Natural killer cell (primary cell): Measurements from ENCODE around the gene PKP3. TPM values are rescaled to one million over a fixed set of nuclear protein-coding genes. Genes with fewer than 3 reads are reported as not detected.

Experiments used
- ATAC-seq, 3 donors: fragments of 150-1000 bp in 2 of 3; fragments of 200-7000 bp in 1 of 3; cut with Tn5 transposase; 1 replicate in 1 of 3; 2 replicates in 2 of 3; pipeline ENCODE4 v1.10.0; 2021; ENCODE audit warnings: mild to moderate bottlenecking in 2 of 3, moderate library complexity in 2 of 3
- DNase-seq, 2 donors: peaks; one replicate each; pipeline versions ENCODE4 v3.0.0 to v3.0.0-alpha.2; 2013 to 2021; ENCODE audit warnings: mixed read lengths in 1 of 2
- H3K27ac ChIP-seq: one replicate; pipeline ENCODE4 v1.5.1; 2013; ENCODE audit warnings: mild to moderate bottlenecking, low read length
- H3K27me3 ChIP-seq: one replicate; pipeline ENCODE4 v1.6.1; 2013; ENCODE audit warnings: low read length; ENCODE audit not compliant: control insufficient read depth, insufficient read depth
- H3K36me3 ChIP-seq: one replicate; pipeline ENCODE4 v1.6.1; 2013; ENCODE audit warnings: low read length; ENCODE audit not compliant: control insufficient read depth, insufficient read depth
- H3K4me1 ChIP-seq: one replicate; pipeline ENCODE4 v1.6.1; 2013; ENCODE audit warnings: low read length; ENCODE audit not compliant: control insufficient read depth, insufficient read depth
- H3K4me3 ChIP-seq: one replicate; pipeline ENCODE4 v1.5.1; 2013; ENCODE audit warnings: low read length
- H3K9me3 ChIP-seq: one replicate; pipeline ENCODE4 v1.6.1; 2013; ENCODE audit warnings: low read length; ENCODE audit not compliant: control insufficient read depth, insufficient read depth
- H3K27ac Mint-ChIP-seq, 2 donors: one replicate each; pipeline ENCODE4 v1.8.0; 2022; ENCODE audit warnings: mild to moderate bottlenecking in 2 of 2, mixed read lengths in 2 of 2, moderate library complexity in 1 of 2
- H3K27me3 Mint-ChIP-seq, 2 donors: one replicate each; pipeline ENCODE4 v1.8.0; 2022; ENCODE audit warnings: low read depth in 2 of 2, mixed read lengths in 2 of 2
- H3K36me3 Mint-ChIP-seq: one replicate; pipeline ENCODE4 v1.8.0; 2022; ENCODE audit warnings: mixed read lengths
- H3K4me1 Mint-ChIP-seq, 2 donors: one replicate each; pipeline ENCODE4 v1.8.0; 2022; ENCODE audit warnings: mixed read lengths in 2 of 2
- H3K4me3 Mint-ChIP-seq: one replicate; pipeline ENCODE4 v1.8.0; 2022; ENCODE audit warnings: mild to moderate bottlenecking, moderate library complexity, mixed read lengths
- H3K9me3 Mint-ChIP-seq, 2 donors: one replicate each; pipeline ENCODE4 v1.8.0; 2022; ENCODE audit warnings: mixed read lengths in 2 of 2
- WGBS: methylation state at CpG from one replicate; pipeline ENCODE4 v1.1.7; 2013; ENCODE audit warnings: missing lambda C conversion rate; ENCODE audit not compliant: insufficient coverage; 5-methylcytosine and 5-hydroxymethylcytosine counted together
- intact Hi-C: fragments of 100-400 bp; cut with micrococcal nuclease; formaldehyde crosslinking; loops from one replicate; pipeline ENCODE4 v1.14.2; 2022
- total RNA-seq, 4 donors: library from RNA; stranded (reverse); fragments of 120-200 nt in 1 of 4; gene quantifications; one replicate each; pipeline versions ENCODE4 v1.2.3 to v1.2.4, GENCODE V29; 2013 to 2022
- TF ChIP-seq, protein P1 (sequence below): fragments of 200-600 bp; IDR thresholded peaks from one replicate; pipeline ENCODE4 v1.8.0; 2022; ENCODE audit warnings: antibody characterized with exemption

PKP3 gene
- total RNA-seq, 3 donors from 2014 or later (not counting 1 experiment from before 2014, with no cell fraction given): 0.29 to 0.56 TPM; not detected in 1

GRCh38 chr11:437228-437870 lies 43.3 kb downstream of the PKP3 start:
- Mint-ChIP-seq H3K4me3 (no peak overlapping the region), H3K27ac (no peak overlapping the region), H3K4me1 (peaks cover 5 to 12% of the 10 kb centered on the region in 2 donors), H3K9me3 (no peaks in the 10 kb centered on the region), H3K27me3 (peaks cover 0 to 3% of the 10 kb centered on the region in 2 donors), H3K36me3 (no peaks in the 10 kb centered on the region)
- H3K9me3 ChIP-seq: no peaks in the 10 kb centered on the region
- DNase-seq (no peak), ATAC-seq (no peak)
- 84% methylated on average over 17 of the region's 17 CpGs for WGBS
- H3K4me3 ChIP-seq: no peak overlapping the region
- intact Hi-C loops: no loop called here
- H3K4me1 ChIP-seq: peaks cover 40% of the 10 kb centered on the region
- H3K27me3 ChIP-seq: no peaks in the 10 kb centered on the region
- TF ChIP-seq, protein P1, sequence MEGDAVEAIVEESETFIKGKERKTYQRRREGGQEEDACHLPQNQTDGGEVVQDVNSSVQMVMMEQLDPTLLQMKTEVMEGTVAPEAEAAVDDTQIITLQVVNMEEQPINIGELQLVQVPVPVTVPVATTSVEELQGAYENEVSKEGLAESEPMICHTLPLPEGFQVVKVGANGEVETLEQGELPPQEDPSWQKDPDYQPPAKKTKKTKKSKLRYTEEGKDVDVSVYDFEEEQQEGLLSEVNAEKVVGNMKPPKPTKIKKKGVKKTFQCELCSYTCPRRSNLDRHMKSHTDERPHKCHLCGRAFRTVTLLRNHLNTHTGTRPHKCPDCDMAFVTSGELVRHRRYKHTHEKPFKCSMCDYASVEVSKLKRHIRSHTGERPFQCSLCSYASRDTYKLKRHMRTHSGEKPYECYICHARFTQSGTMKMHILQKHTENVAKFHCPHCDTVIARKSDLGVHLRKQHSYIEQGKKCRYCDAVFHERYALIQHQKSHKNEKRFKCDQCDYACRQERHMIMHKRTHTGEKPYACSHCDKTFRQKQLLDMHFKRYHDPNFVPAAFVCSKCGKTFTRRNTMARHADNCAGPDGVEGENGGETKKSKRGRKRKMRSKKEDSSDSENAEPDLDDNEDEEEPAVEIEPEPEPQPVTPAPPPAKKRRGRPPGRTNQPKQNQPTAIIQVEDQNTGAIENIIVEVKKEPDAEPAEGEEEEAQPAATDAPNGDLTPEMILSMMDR: no peak
- H3K27ac ChIP-seq: no peak overlapping the region
- H3K36me3 ChIP-seq: no peaks in the 10 kb centered on the region

GRCh38 chr11:438101-438844 lies 44.3 kb downstream of the PKP3 start:
- H3K4me3 ChIP-seq: no peak overlapping the region
- peaks cover 0 to 3% of the 10 kb centered on the region in 2 donors for H3K27me3 Mint-ChIP-seq
- no peak for ATAC-seq
- TF ChIP-seq, protein P1: no peak
- WGBS: 95% methylated on average over 20 of the region's 21 CpGs
- H3K9me3 ChIP-seq: no peaks in the 10 kb centered on the region
- H3K4me1 Mint-ChIP-seq: peaks cover 5 to 12% of the 10 kb centered on the region in 2 donors
- no peak overlapping the region for H3K27ac Mint-ChIP-seq
- no peak overlapping the region for H3K27ac ChIP-seq
- no peak overlapping the region for H3K4me3 Mint-ChIP-seq
- no peaks in the 10 kb centered on the region for H3K27me3 ChIP-seq
- H3K9me3 Mint-ChIP-seq: no peaks in the 10 kb centered on the region
- no peaks in the 10 kb centered on the region for H3K36me3 Mint-ChIP-seq
- no peaks in the 10 kb centered on the region for H3K36me3 ChIP-seq
- intact Hi-C loops: no loop called here
- no peak for DNase-seq
- peaks cover 40% of the 10 kb centered on the region for H3K4me1 ChIP-seq

DNA sequence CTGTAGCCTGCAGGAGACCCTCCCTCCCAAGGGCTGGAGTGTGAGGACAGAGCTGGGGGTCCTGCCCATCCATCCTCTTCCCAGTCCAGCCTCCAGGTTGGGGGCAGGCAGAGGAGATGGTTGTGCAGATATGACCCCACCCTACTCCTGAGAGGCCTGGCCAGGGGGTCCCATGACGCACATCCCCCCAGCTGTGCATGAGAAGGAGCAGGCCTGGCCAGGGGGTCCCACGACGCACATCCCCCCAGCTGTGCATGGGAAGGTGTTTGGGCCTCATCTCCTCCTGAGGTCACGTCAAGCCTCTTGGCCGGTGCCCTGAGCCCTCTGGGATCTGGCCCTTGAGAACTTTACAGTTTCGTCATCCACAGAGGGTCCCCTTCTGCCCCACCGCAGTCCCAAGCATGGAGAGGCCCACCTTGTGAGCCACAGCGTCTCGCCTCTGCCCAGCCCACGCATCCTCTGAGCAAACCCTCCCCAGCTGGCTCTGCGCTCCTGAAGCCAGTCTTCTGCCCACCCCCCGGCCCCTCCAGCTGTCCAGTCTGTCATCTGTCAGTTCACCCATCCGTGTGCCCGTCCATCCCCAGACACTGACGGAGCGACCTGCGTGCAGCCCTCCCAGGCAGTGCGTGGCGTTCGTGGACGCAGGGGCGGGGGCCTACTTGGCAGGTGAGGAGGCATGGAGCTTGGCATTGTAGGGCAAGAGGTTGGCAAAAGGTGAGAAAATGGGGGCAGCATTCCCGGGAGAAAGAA lies 45.5 kb downstream of the PKP3 start:
- no peaks in the 10 kb centered on the region for H3K27me3 ChIP-seq
- no peaks in the 10 kb centered on the region for H3K36me3 ChIP-seq
- peaks cover 0 to 3% of the 10 kb centered on the region in 2 donors for H3K27me3 Mint-ChIP-seq
- TF ChIP-seq, protein P1: no peak
- H3K4me1 ChIP-seq: peaks cover 40% of the 10 kb centered on the region
- intact Hi-C loops: no loop called here
- H3K27ac Mint-ChIP-seq: no peak overlapping the region
- no peaks in the 10 kb centered on the region for H3K36me3 Mint-ChIP-seq
- H3K27ac ChIP-seq: no peak overlapping the region
- no peaks in the 10 kb centered on the region for H3K9me3 Mint-ChIP-seq
- ATAC-seq (no peak), DNase-seq (no peak)
- WGBS: 94% methylated on average over 23 of the region's 23 CpGs
- H3K4me1 Mint-ChIP-seq: peaks cover 5 to 12% of the 10 kb centered on the region in 2 donors
- no peak overlapping the region for H3K4me3 ChIP-seq
- H3K9me3 ChIP-seq: no peaks in the 10 kb centered on the region
- no peak overlapping the region for H3K4me3 Mint-ChIP-seq
